ENCODE data around the gene MCM5. TPM values are rescaled to one million over a fixed set of nuclear protein-coding genes. Genes with fewer than 3 reads are reported as not detected.
"Not testable (repeated sequence)": the region's sequence is repeated elsewhere in the genome, so short reads cannot be mapped to it uniquely, and the experiment has no call there.

MCM5 gene
- total RNA-seq, 4 donors from 2014 or later = 19.8 to 25.3 (median 22.4) TPM

- Histone ChIP-seq H3K4me3 (no peak overlapping the region), H3K9me3 (no peaks in the 10 kb centered on the region), H3K27me3 (no peaks in the 10 kb centered on the region), H3K36me3 (peaks cover 0 to 7% (median 0%) of the 10 kb centered on the region in 3 donors), H3K4me1 (peaks cover 0 to 27% (median 18%) of the 10 kb centered on the region in 4 donors), H3K27ac (no peak overlapping the region)
- TF ChIP-seq POLR2A (IDR thresholded peaks at IDR 0.05) = no peak
- TF ChIP-seq CTCF (IDR thresholded peaks at IDR 0.05) = no peak
- no peak for TF ChIP-seq EP300 (IDR thresholded peaks at IDR 0.05)
- no peak for DNase-seq (ENCODE audit: low spot score in 2 of 2)
- WGBS, 2 donors = 79 to 85% methylated on average over 8 to 9 of the region's 9 CpGs
Measured at GRCh38 chr22:35465109-35465701, 65.3 kb downstream of the MCM5 start.

GRCh38 chr22:35467681-35468434, 67.9 kb downstream of the MCM5 start:
- no peak overlapping the region for H3K4me3 ChIP-seq
- peak overlapping the region; percentile 42 to 90 (median 76) for H3K27ac ChIP-seq
- TF ChIP-seq EP300 (IDR thresholded peaks at IDR 0.05) = peak in 1 of 2 donors; percentile 74
- peak in 1 of 2 donors; percentile 11 for TF ChIP-seq POLR2A (IDR thresholded peaks at IDR 0.05)
- peak in 1 of 5 experiments; percentile 23 for TF ChIP-seq CTCF (IDR thresholded peaks at IDR 0.05)
- no peaks in the 10 kb centered on the region for H3K9me3 ChIP-seq
- peaks cover 0 to 7% (median 0%) of the 10 kb centered on the region in 3 donors for H3K36me3 ChIP-seq
- peak; percentile 40 to 55 for DNase-seq (ENCODE audit: low spot score in 2 of 2)
- peaks cover 0 to 27% (median 18%) of the 10 kb centered on the region in 4 donors for H3K4me1 ChIP-seq
- 15 to 20% methylated on average over 11 of the region's 11 CpGs for WGBS, 2 donors
- no peaks in the 10 kb centered on the region for H3K27me3 ChIP-seq

- TF ChIP-seq CTCF (IDR thresholded peaks at IDR 0.05) (no peak), POLR2A (IDR thresholded peaks at IDR 0.05) (no peak), EP300 (IDR thresholded peaks at IDR 0.05) (no peak)
- H3K9me3 ChIP-seq = no peaks in the 10 kb centered on the region
- no peaks in the 10 kb centered on the region for H3K36me3 ChIP-seq
- DNase-seq (ENCODE audit: low spot score in 2 of 2) = no peak
- H3K4me3 ChIP-seq = no peak overlapping the region
- no peak overlapping the region for H3K27ac ChIP-seq
- peaks cover 0 to 27% (median 18%) of the 10 kb centered on the region in 4 donors for H3K4me1 ChIP-seq
- no peaks in the 10 kb centered on the region for H3K27me3 ChIP-seq
- 91 to 94% methylated on average over 6 of the region's 6 CpGs for WGBS, 2 donors
Measured at GRCh38 chr22:35470903-35471321, 71.0 kb downstream of the MCM5 start.

- H3K27ac ChIP-seq; H3K4me3 ChIP-seq; H3K9me3 ChIP-seq; DNase-seq (ENCODE audit: low spot score in 2 of 2); H3K27me3 ChIP-seq; H3K36me3 ChIP-seq: not testable (repeated sequence)
- WGBS, 2 donors = 79% methylated on average over 4 of the region's 4 CpGs
- H3K4me1 ChIP-seq = peaks cover 0 to 27% (median 18%) of the 10 kb centered on the region in 4 donors
Measured at GRCh38 chr22:35471566-35471965, 71.6 kb downstream of the MCM5 start.

GRCh38 chr22:35472488-35472887, 72.5 kb downstream of the MCM5 start:
- no peaks in the 10 kb centered on the region for H3K36me3 ChIP-seq
- H3K27ac ChIP-seq = no peak overlapping the region
- H3K4me3 ChIP-seq = no peak overlapping the region
- WGBS, 2 donors = 80 to 91% methylated on average over 5 to 6 of the region's 6 CpGs
- no peaks in the 10 kb centered on the region for H3K9me3 ChIP-seq
- no peaks in the 10 kb centered on the region for H3K27me3 ChIP-seq
- H3K4me1 ChIP-seq = peaks cover 0 to 22% (median 17%) of the 10 kb centered on the region in 4 donors
- TF ChIP-seq EP300 (IDR thresholded peaks at IDR 0.05) (no peak), CTCF (IDR thresholded peaks at IDR 0.05) (no peak), POLR2A (IDR thresholded peaks at IDR 0.05) (no peak)
- DNase-seq (ENCODE audit: low spot score in 2 of 2) = no peak
